NCI-H82 treated with DMSO at 0.1 percent for 48 hours (cell line): Measurements from ENCODE around the gene PLOD2.
A peak's percentile ranks its signal among the peaks of the same experiment; 100 is the strongest.

Source experiments
- DNase-seq: peaks from one replicate; lab custom pipeline; 2025; ENCODE audit not compliant: unreplicated experiment; lab: John Stamatoyannopoulos, UW

Gene PLOD2

GRCh38 chr3:146166826-146167225, 5.8 kb upstream of the PLOD2 start:
- DNase-seq: no peak

GRCh38 chr3:146166415-146166821, 5.4 kb upstream of the PLOD2 start:
- no peak for DNase-seq

- no peak for DNase-seq
Observed at GRCh38 chr3:146165877-146166276, 4.9 kb upstream of the PLOD2 start.

GRCh38 chr3:146164971-146165769, 4.2 kb upstream of the PLOD2 start:
- peak; percentile 27 for DNase-seq

- no peak for DNase-seq
Observed at GRCh38 chr3:146164506-146164905, 3.5 kb upstream of the PLOD2 start.

GRCh38 chr3:146164071-146164470, 3.1 kb upstream of the PLOD2 start:
- DNase-seq: no peak

GRCh38 chr3:146163584-146163983, 2.6 kb upstream of the PLOD2 start:
- DNase-seq: no peak

- DNase-seq: no peak
Observed at GRCh38 chr3:146162561-146162960, 1.6 kb upstream of the PLOD2 start.

GRCh38 chr3:146161663-146162002, 649 bp upstream of the PLOD2 start:
- DNase-seq: no peak

GRCh38 chr3:146160321-146160963, 542 bp downstream of the PLOD2 start:
- peak; percentile 56 for DNase-seq

GRCh38 chr3:146159616-146160320, 1.2 kb downstream of the PLOD2 start:
- DNase-seq: no peak

GRCh38 chr3:146159037-146159436, 1.9 kb downstream of the PLOD2 start:
- no peak for DNase-seq

- no peak for DNase-seq
Observed at GRCh38 chr3:146157325-146158060, 3.5 kb downstream of the PLOD2 start.

GRCh38 chr3:146156666-146157314, 4.2 kb downstream of the PLOD2 start:
- no peak for DNase-seq

- no peak for DNase-seq
Observed at GRCh38 chr3:146156095-146156494, 4.9 kb downstream of the PLOD2 start.

GRCh38 chr3:146154995-146155394, 6.0 kb downstream of the PLOD2 start:
- no peak for DNase-seq

GRCh38 chr3:146154316-146154715, 6.7 kb downstream of the PLOD2 start:
- no peak for DNase-seq

GRCh38 chr3:146153429-146153828, 7.6 kb downstream of the PLOD2 start:
- DNase-seq: no peak

GRCh38 chr3:146152834-146153233, 8.2 kb downstream of the PLOD2 start:
- DNase-seq: no peak

- no peak for DNase-seq
Observed at GRCh38 chr3:146148468-146148931, 12.5 kb downstream of the PLOD2 start.

GRCh38 chr3:146145642-146146041, 15.3 kb downstream of the PLOD2 start:
- no peak for DNase-seq
